ENCODE measurements around the gene IZUMO2.

IZUMO2 gene

DNA sequence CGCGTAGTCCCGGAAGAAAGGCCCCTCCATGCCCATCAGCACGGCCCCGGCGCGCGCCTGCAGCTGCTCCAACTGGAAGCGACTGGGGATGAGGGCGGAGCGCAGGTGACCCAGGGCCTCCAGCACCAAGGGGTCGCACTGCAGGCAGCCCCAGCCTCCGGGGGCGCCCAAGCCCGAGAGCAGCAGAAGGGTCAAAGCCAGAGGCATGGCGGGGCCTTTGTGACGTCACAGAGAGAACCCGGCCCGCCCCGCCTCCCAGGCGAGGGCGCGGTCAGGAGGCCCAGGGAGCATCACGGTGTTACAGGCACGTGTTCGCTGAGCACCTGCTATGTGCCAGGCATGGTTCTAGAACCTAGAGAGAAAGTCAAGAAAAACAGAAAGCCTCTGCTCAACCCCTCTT lies at the start of gene IZUMO2:
Gene IZUMO2, minus strand, starts transcription at position 294 of the 400 bp plus-strand sequence. Its CDS starts 87 bp downstream, at position 207.
- Histone ChIP-seq H3K9ac (ENCODE audit: low read length) (no peak within 1 kb of the TSS), H3K27me3 (ENCODE audit: control insufficient read depth, insufficient read depth, low read length) (no peaks in the 10 kb centered on the region), H3K27ac (ENCODE audit: low read depth, low read length) (no peak within 1 kb of the TSS), H3K4me3 (ENCODE audit: low read length) (no peak within 1 kb of the TSS), H3K4me1 (ENCODE audit: control insufficient read depth, insufficient read depth, low read length) (no peaks in the 10 kb centered on the region), H3K36me3 (ENCODE audit: control insufficient read depth, insufficient read depth, low read length) (no peaks in the 10 kb centered on the region)

DNA sequence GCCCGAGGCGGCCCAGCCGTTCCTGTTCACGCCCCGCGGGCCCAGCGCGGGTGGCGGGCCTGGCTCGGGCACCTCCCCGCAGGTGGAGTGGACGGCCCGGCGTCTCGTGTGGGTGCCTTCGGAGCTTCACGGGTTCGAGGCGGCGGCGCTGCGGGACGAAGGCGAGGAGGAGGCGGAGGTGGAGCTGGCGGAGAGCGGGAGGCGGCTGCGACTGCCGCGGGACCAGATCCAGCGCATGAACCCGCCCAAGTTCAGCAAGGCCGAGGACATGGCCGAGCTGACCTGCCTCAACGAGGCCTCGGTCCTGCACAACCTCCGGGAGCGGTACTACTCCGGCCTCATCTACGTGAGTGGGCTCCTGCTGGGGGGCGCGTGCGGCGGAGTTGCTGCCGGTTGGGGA lies 47.3 kb upstream of the IZUMO2 start:
- Histone ChIP-seq H3K27ac (ENCODE audit: low read depth, low read length) (no peak overlapping the region), H3K4me3 (ENCODE audit: low read length) (no peak overlapping the region), H3K4me1 (ENCODE audit: control insufficient read depth, insufficient read depth, low read length) (no peaks in the 10 kb centered on the region), H3K36me3 (ENCODE audit: control insufficient read depth, insufficient read depth, low read length) (peaks cover 2% of the 10 kb centered on the region), H3K9ac (ENCODE audit: low read length) (no peak overlapping the region), H3K27me3 (ENCODE audit: control insufficient read depth, insufficient read depth, low read length) (no peaks in the 10 kb centered on the region)

DNA sequence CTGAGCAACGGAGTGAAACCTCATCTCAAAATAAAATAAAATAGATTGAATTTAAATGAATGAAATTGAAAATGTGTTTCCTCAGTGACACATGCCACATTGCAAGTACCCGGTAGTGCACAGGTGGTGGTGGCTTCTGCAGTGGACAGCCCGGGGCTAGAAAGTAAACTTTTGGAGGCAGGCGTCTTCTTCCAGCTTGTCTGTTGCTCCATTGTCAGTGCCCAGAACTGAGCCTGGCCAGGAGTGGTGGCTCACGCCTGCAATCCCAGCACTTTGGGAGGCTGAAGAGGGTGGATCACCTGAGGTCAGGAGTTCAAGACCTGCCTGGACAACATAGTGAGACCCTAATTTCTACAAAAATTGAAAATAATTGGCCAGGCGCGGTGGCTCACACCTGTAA lies 46.0 kb upstream of the IZUMO2 start:
- Histone ChIP-seq H3K27me3 (ENCODE audit: control insufficient read depth, insufficient read depth, low read length) (peaks cover 7% of the 10 kb centered on the region), H3K4me1 (ENCODE audit: control insufficient read depth, insufficient read depth, low read length) (no peaks in the 10 kb centered on the region), H3K27ac (ENCODE audit: low read depth, low read length) (no peak overlapping the region), H3K9ac (ENCODE audit: low read length) (no peak overlapping the region), H3K4me3 (ENCODE audit: low read length) (no peak overlapping the region), H3K36me3 (ENCODE audit: control insufficient read depth, insufficient read depth, low read length) (peaks cover 2% of the 10 kb centered on the region)

DNA sequence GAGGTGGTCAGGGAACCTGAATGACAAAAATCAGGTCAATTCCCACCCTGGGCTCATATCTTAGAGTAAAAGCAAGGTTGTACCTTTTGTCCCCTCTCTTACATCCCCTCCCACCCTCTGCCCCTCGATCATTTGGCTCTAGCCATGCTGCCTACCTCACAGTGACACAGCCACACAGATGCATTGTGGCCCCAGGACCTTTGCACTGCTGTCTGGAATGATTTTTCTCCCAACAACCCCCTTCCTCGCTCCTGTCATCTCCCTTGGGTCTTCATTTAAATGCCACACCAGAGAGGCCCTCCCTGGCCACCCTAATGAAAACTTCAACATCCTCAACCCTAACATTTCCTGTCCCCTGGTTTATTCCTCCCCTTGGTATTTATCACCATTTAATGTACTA lies 44.6 kb upstream of the IZUMO2 start:
- Histone ChIP-seq H3K27ac (ENCODE audit: low read depth, low read length) (no peak overlapping the region), H3K27me3 (ENCODE audit: control insufficient read depth, insufficient read depth, low read length) (peaks cover 10% of the 10 kb centered on the region), H3K36me3 (ENCODE audit: control insufficient read depth, insufficient read depth, low read length) (peaks cover 2% of the 10 kb centered on the region), H3K4me1 (ENCODE audit: control insufficient read depth, insufficient read depth, low read length) (no peaks in the 10 kb centered on the region), H3K4me3 (ENCODE audit: low read length) (no peak overlapping the region), H3K9ac (ENCODE audit: low read length) (no peak overlapping the region)

DNA sequence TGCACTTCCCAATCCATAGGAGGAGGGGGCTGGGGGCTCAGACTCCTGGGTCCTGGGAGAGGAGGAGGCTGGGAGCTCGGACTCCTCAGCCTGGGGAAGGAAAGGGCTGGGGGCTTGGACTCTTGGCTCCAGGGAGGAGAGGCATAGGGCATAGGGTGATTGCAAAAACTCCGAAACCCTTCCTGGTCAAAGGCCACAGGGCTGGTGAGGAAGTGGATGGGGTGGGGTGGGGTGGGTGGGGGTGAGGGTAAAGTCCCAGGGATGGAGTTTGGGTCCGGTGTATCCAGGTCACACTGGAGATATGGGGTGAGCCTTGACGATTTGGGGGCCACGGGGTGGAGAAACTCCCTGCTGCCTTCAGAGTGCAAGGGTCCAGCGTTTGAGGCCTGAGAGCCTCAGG lies 43.1 kb upstream of the IZUMO2 start:
- Histone ChIP-seq H3K4me1 (ENCODE audit: control insufficient read depth, insufficient read depth, low read length) (no peaks in the 10 kb centered on the region), H3K27ac (ENCODE audit: low read depth, low read length) (no peak overlapping the region), H3K4me3 (ENCODE audit: low read length) (no peak overlapping the region), H3K36me3 (ENCODE audit: control insufficient read depth, insufficient read depth, low read length) (no peaks in the 10 kb centered on the region), H3K27me3 (ENCODE audit: control insufficient read depth, insufficient read depth, low read length) (peaks cover 10% of the 10 kb centered on the region), H3K9ac (ENCODE audit: low read length) (peak overlapping the region; percentile 10)

DNA sequence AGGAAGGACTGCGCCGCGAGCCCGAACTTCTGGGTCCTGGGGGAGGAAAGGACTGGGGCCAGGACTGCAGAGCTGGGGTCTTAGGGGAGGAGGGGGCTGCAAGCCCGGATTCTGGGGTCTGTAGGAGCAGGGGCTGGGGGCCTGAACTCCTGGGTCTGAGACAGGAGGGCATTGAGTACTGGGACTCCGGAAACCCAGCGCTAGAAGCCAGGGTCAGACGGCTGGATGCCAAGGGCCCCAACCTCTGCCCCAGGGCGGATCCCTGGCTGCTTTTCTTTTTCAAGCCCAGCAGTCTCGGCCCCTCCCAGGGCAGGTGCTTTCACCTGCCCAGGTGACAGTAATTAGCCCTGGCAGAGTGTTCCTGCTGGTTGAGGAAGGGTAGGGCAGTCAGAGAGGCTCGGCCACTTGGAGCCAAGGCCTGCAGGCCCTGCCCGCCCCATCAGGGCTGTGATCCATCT lies 42.6 kb upstream of the IZUMO2 start:
- Histone ChIP-seq H3K36me3 (ENCODE audit: control insufficient read depth, insufficient read depth, low read length) (no peaks in the 10 kb centered on the region), H3K4me1 (ENCODE audit: control insufficient read depth, insufficient read depth, low read length) (no peaks in the 10 kb centered on the region), H3K27me3 (ENCODE audit: control insufficient read depth, insufficient read depth, low read length) (peaks cover 10% of the 10 kb centered on the region), H3K9ac (ENCODE audit: low read length) (no peak overlapping the region), H3K4me3 (ENCODE audit: low read length) (peak overlapping the region; percentile 35), H3K27ac (ENCODE audit: low read depth, low read length) (no peak overlapping the region)

DNA sequence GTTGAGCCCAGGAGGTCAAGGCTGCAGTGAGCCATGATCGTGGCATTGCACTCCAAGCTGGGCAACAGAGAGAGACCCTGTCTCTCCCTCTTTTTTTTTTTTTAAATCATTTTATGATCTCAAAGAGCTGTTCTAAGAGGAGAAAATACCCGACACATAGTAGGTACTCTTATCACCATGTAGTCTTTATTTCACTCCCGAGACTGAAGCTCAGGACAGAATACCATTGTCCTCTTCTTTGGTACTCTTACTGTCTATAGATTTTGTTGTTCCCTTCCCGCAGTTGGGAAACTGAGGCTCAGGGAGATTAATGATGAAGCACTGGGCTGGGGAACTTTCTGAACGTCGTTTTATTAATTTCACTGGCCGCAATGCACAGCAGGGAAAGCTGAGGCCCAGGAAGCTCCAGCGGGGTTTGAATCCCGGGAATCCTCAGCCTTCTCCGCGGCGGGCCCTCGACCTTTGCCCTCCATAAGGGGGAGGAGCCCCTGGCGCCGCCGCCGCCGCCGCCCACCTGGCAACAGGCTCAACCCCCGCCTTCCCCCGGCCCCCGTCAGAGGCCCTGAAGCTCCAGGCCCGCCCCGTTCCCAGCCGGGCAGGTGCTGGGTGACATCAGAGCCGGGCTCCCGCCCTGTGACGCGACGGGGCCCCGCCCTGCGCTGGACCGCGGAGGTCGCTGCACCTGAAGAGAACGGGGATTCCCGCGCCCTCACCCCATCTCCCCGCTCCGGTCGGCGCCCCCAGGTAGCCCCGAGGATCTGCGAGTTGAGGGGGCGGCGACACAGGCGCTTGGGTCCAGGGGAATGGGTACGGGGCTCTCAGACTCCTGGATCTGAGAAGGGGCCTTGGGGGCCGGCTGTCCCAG lies 42.0 kb upstream of the IZUMO2 start:
- peak overlapping the region; percentile 35 for H3K4me3 ChIP-seq (ENCODE audit: low read length)

DNA sequence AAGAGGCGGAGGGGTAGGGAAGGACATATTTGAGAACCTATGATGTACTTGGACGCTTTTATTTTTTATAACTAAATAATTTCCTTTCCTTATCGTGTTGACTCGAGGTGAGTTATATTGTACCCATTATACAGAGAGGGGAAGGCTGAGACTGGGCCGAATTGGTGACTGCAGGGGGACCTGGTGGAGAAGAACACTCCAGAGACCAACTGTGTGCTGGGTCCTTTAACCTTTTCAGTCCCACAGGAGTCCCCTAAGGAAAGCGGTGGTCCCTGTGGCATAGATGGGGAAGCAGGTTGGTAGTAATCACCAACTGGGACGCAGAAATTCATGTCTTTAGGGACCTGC lies 41.0 kb upstream of the IZUMO2 start:
- no peaks in the 10 kb centered on the region for H3K4me1 ChIP-seq (ENCODE audit: control insufficient read depth, insufficient read depth, low read length)
- peaks cover 10% of the 10 kb centered on the region for H3K27me3 ChIP-seq (ENCODE audit: control insufficient read depth, insufficient read depth, low read length)
- no peaks in the 10 kb centered on the region for H3K36me3 ChIP-seq (ENCODE audit: control insufficient read depth, insufficient read depth, low read length)
- H3K4me3 ChIP-seq (ENCODE audit: low read length) = peak overlapping the region; percentile 32
- H3K9ac ChIP-seq (ENCODE audit: low read length) = no peak overlapping the region
- H3K27ac ChIP-seq (ENCODE audit: low read depth, low read length) = no peak overlapping the region

More for the DNA sequence above, 42.0 kb upstream of the IZUMO2 start:
- no peak overlapping the region for H3K9ac ChIP-seq (ENCODE audit: low read length)
- H3K27ac ChIP-seq (ENCODE audit: low read depth, low read length) = no peak overlapping the region
- H3K36me3 ChIP-seq (ENCODE audit: control insufficient read depth, insufficient read depth, low read length) = no peaks in the 10 kb centered on the region
- peaks cover 10% of the 10 kb centered on the region for H3K27me3 ChIP-seq (ENCODE audit: control insufficient read depth, insufficient read depth, low read length)
- H3K4me1 ChIP-seq (ENCODE audit: control insufficient read depth, insufficient read depth, low read length) = no peaks in the 10 kb centered on the region

DNA sequence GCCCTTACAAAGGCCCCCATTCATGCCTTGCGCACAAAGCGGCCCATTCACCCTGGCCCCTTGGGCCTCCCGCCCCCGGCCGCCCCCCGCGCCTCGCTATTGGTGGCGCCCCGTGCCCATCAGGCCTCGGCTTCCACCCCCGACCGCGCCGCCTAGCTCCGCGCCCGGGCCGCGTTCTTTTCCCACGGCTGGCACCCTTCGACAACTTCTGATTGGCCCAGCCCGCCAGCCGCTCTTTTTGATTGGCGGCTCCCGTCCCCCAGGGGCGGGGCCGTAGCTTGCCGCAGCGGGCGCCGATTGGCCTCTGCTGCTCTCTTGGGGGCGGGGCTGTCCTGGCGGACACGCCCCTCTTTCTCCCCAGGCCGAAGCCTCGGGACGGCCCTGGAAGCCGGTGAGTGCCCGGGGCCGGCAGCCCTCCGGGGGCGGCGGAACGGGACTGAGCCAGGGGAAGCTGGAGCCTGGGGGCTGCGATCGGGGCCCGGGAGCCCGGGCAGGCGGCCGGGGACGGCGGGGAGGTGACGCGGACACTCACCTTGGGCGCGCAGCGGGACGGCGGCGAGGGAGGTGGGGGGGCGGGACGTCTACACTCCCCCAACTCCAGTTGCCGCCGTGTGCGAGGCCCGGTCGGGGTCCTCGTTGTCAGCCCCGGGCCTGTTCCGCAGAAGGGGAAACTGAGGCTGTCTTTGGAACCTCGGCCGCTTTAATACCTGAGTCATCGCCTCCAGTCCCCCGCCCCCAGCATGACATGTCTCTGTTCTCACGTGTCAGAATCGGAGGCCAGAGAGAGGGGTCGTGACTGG lies 40.4 kb upstream of the IZUMO2 start, which contains the start of gene MYH14:
Gene MYH14, plus strand, starts transcription at position 342 of the 800 bp plus-strand sequence. CDS start 6,744 bp downstream, outside the sequence.
- Histone ChIP-seq H3K27ac (ENCODE audit: low read depth, low read length) (no peak within 1 kb of the TSS), H3K27me3 (ENCODE audit: control insufficient read depth, insufficient read depth, low read length) (peaks cover 10% of the 10 kb centered on the region)

DNA sequence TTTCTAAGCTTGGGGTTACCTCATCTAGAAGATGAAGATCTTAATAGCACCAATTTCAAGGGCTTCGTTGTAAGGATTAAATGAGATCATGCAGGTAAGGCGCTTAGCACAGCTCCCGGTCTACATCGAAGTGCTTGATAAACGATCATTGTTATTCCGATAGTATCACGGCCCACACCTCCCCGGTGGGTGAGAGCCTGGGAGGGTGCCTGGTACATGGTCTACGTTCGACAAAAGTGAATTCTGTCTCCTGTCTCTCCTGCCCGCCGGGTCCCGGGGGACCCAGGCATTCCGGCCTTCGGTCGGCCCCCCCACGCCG lies 39.8 kb upstream of the IZUMO2 start:
- Histone ChIP-seq H3K9ac (ENCODE audit: low read length) (no peak overlapping the region), H3K36me3 (ENCODE audit: control insufficient read depth, insufficient read depth, low read length) (no peaks in the 10 kb centered on the region), H3K27ac (ENCODE audit: low read depth, low read length) (no peak overlapping the region), H3K4me1 (ENCODE audit: control insufficient read depth, insufficient read depth, low read length) (no peaks in the 10 kb centered on the region), H3K27me3 (ENCODE audit: control insufficient read depth, insufficient read depth, low read length) (peaks cover 10% of the 10 kb centered on the region), H3K4me3 (ENCODE audit: low read length) (peak overlapping the region; percentile 19)

More for the DNA sequence above, 40.4 kb upstream of the IZUMO2 start, which contains the start of gene MYH14:
- Histone ChIP-seq H3K4me1 (ENCODE audit: control insufficient read depth, insufficient read depth, low read length) (no peaks in the 10 kb centered on the region), H3K9ac (ENCODE audit: low read length) (no peak within 1 kb of the TSS), H3K4me3 (ENCODE audit: low read length) (peak within 1 kb of the TSS; percentile 32), H3K36me3 (ENCODE audit: control insufficient read depth, insufficient read depth, low read length) (no peaks in the 10 kb centered on the region)

DNA sequence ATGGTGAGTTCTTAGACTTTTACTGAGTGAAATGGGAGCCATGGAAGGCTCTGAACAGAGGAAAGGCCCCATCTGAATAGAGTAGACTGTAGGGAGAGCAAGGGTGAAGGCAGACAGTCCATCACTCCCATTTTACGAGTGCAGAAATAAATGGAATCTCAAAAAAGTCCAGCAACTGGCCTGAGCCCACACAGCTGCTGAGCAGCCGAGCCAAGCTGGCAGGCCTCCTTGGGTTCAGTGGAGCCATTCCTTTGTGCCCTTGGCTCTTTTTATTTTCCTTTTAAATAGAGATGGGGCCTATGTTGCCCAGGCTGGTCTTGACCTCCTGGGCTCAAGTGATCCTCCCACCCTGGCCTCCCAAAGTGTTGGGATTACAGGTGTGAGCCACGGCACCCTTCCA lies 39.3 kb upstream of the IZUMO2 start:
- Histone ChIP-seq H3K27ac (ENCODE audit: low read depth, low read length) (no peak overlapping the region), H3K9ac (ENCODE audit: low read length) (no peak overlapping the region), H3K27me3 (ENCODE audit: control insufficient read depth, insufficient read depth, low read length) (peaks cover 10% of the 10 kb centered on the region), H3K36me3 (ENCODE audit: control insufficient read depth, insufficient read depth, low read length) (peaks cover under 1% of the 10 kb centered on the region), H3K4me3 (ENCODE audit: low read length) (no peak overlapping the region), H3K4me1 (ENCODE audit: control insufficient read depth, insufficient read depth, low read length) (no peaks in the 10 kb centered on the region)

DNA sequence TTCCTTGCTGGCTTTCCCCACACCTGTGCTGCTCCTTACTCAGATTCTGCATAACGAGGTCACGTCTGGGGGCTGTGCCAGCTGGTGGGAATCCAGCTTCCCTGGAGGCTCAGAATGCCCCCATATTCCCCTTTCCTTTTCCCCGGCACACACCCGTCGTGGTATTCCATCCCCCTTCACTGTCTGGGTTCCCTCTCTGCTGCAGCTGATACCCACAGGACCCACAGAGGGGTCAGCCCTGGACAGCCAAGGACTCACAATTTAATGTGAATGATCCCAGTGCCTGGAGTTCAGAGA lies 36.1 kb upstream of the IZUMO2 start:
- peaks cover 4% of the 10 kb centered on the region for H3K27me3 ChIP-seq (ENCODE audit: control insufficient read depth, insufficient read depth, low read length)
- H3K9ac ChIP-seq (ENCODE audit: low read length) = no peak overlapping the region
- no peak overlapping the region for H3K27ac ChIP-seq (ENCODE audit: low read depth, low read length)
- H3K36me3 ChIP-seq (ENCODE audit: control insufficient read depth, insufficient read depth, low read length) = peaks cover 2% of the 10 kb centered on the region
- H3K4me1 ChIP-seq (ENCODE audit: control insufficient read depth, insufficient read depth, low read length) = no peaks in the 10 kb centered on the region
- no peak overlapping the region for H3K4me3 ChIP-seq (ENCODE audit: low read length)
